ENCODE data around the gene CCNDBP1.
A peak's percentile ranks its signal among the peaks of the same experiment; 100 is the strongest.

Gene CCNDBP1

DNA sequence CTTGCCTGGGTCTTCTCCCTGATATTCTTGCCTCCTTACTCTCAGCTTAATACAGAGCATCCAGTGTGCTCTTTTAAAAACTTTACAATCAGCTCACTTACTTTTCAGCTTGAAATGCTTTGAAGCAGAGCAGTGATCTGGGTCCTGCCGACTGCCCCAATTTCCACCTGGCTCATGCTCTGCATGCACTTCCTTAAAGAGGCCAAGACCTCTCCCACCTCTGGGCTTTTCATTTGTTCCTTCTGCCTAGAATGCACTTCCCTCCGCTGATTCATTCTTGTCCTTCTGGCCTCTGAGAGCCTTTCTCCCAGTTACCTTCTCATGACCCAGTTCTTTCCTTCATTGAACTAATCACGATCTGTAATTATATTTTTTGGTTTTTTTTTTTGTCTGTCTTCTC, 1.9 kb upstream of the CCNDBP1 start:
- no peak for TF ChIP-seq CTCF (IDR thresholded peaks at IDR 0.05; ENCODE audit: insufficient read depth, low read length, poor library complexity, severe bottlenecking)
- DNase-seq (ENCODE audit: extremely low read depth, insufficient read length): no peak
- no peaks in the 10 kb centered on the region for H3K27me3 ChIP-seq (replicated peaks; ENCODE audit: control insufficient read depth, insufficient read depth, low read length)
- H3K4me3 ChIP-seq (replicated peaks; ENCODE audit: low read depth, low read length): no peak overlapping the region
- H3K36me3 ChIP-seq (ENCODE audit: control insufficient read depth, insufficient read depth, low read length): no peaks in the 10 kb centered on the region; the same call in none of the 2 replicates

- no peak for DNase-seq (ENCODE audit: extremely low read depth, insufficient read length)
These were observed 637 bp upstream of the CCNDBP1 start for GRCh38 chr15:43184407-43185124.

GRCh38 chr15:43186003-43186353, 775 bp downstream of the CCNDBP1 start:
- Histone ChIP-seq H3K27me3 (replicated peaks; ENCODE audit: control insufficient read depth, insufficient read depth, low read length) (no peaks in the 10 kb centered on the region), H3K36me3 (ENCODE audit: control insufficient read depth, insufficient read depth, low read length) (peaks cover 5% of the 10 kb centered on the region), H3K4me3 (replicated peaks; ENCODE audit: low read depth, low read length) (peak overlapping the region; percentile 61)
- TF ChIP-seq CTCF (IDR thresholded peaks at IDR 0.05; ENCODE audit: insufficient read depth, low read length, poor library complexity, severe bottlenecking): no peak
- no peak for DNase-seq (ENCODE audit: extremely low read depth, insufficient read length)

More at GRCh38 chr15:43184407-43185124, 637 bp upstream of the CCNDBP1 start:
- no peak for TF ChIP-seq CTCF (IDR thresholded peaks at IDR 0.05; ENCODE audit: insufficient read depth, low read length, poor library complexity, severe bottlenecking)
- no peaks in the 10 kb centered on the region; the same call in none of the 2 replicates for H3K36me3 ChIP-seq (ENCODE audit: control insufficient read depth, insufficient read depth, low read length)
- no peak overlapping the region; the same call in 1 of the 2 replicates for H3K4me3 ChIP-seq (replicated peaks; ENCODE audit: low read depth, low read length)
- H3K27me3 ChIP-seq (replicated peaks; ENCODE audit: control insufficient read depth, insufficient read depth, low read length): no peaks in the 10 kb centered on the region

GRCh38 chr15:43187544-43188155, 2.4 kb downstream of the CCNDBP1 start:
- peak; percentile 75 for TF ChIP-seq CTCF (IDR thresholded peaks at IDR 0.05; ENCODE audit: insufficient read depth, low read length, poor library complexity, severe bottlenecking)
- no peak for DNase-seq (ENCODE audit: extremely low read depth, insufficient read length)

GRCh38 chr15:43189296-43189695, 4.1 kb downstream of the CCNDBP1 start:
- no peak for DNase-seq (ENCODE audit: extremely low read depth, insufficient read length)
- H3K27me3 ChIP-seq (replicated peaks; ENCODE audit: control insufficient read depth, insufficient read depth, low read length): no peaks in the 10 kb centered on the region
- TF ChIP-seq CTCF (IDR thresholded peaks at IDR 0.05; ENCODE audit: insufficient read depth, low read length, poor library complexity, severe bottlenecking): no peak
- H3K36me3 ChIP-seq (ENCODE audit: control insufficient read depth, insufficient read depth, low read length): peaks cover 11% of the 10 kb centered on the region
- no peak overlapping the region for H3K4me3 ChIP-seq (replicated peaks; ENCODE audit: low read depth, low read length)

More at GRCh38 chr15:43187544-43188155, 2.4 kb downstream of the CCNDBP1 start:
- Histone ChIP-seq H3K36me3 (ENCODE audit: control insufficient read depth, insufficient read depth, low read length) (peaks cover 10% of the 10 kb centered on the region), H3K4me3 (replicated peaks; ENCODE audit: low read depth, low read length) (no peak overlapping the region), H3K27me3 (replicated peaks; ENCODE audit: control insufficient read depth, insufficient read depth, low read length) (no peaks in the 10 kb centered on the region)
